VCaP (cell line): ENCODE results near the gene PTPRE.

Experiments used
- H3K27ac ChIP-seq: fragments of 450-650 bp; 2 replicates; pipeline ENCODE4 v1.5.1; 2017
- TF ChIP-seq, protein P1 (sequence below): fragments of 450-650 bp; conservative IDR thresholded peaks from 2 replicates; pipeline ENCODE4 v1.5.1; 2017; ENCODE audit warnings: mild to moderate bottlenecking, moderate library complexity

Gene PTPRE

DNA sequence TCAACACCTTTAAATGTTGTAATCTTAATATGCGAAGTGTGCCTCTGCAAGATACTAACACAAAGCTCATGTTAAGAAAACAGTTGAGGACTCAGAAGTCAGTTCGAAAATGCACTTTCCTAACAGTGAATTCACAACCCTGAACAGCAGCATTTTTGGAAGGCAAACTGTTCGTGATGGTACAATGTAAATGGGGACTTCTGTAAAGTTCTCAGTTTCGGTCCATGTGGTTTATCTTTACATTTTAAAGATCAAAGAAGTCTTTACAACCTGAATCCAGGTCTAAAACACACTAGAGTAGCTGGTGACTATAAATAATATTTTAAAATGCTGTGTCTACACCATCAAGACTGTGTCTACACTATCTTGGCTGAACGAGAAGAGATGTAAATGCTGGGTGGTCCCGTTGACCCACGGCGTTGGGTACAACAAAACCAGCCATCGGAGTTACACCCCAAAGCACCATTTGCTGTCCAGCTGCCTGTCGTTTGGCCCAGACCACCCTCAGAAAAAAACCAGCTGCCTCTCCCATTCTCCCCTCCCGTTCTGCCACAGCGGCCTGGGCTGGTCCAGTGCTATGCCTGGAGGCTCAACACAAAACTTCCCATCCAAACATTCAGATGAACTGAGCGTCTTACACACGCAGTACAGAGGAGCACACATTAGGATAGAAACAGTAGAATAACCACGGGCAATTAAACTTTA lies 176.4 kb downstream of the PTPRE start:
- no peak overlapping the region for H3K27ac ChIP-seq
- TF ChIP-seq, protein P1, sequence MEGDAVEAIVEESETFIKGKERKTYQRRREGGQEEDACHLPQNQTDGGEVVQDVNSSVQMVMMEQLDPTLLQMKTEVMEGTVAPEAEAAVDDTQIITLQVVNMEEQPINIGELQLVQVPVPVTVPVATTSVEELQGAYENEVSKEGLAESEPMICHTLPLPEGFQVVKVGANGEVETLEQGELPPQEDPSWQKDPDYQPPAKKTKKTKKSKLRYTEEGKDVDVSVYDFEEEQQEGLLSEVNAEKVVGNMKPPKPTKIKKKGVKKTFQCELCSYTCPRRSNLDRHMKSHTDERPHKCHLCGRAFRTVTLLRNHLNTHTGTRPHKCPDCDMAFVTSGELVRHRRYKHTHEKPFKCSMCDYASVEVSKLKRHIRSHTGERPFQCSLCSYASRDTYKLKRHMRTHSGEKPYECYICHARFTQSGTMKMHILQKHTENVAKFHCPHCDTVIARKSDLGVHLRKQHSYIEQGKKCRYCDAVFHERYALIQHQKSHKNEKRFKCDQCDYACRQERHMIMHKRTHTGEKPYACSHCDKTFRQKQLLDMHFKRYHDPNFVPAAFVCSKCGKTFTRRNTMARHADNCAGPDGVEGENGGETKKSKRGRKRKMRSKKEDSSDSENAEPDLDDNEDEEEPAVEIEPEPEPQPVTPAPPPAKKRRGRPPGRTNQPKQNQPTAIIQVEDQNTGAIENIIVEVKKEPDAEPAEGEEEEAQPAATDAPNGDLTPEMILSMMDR, result no peak

DNA sequence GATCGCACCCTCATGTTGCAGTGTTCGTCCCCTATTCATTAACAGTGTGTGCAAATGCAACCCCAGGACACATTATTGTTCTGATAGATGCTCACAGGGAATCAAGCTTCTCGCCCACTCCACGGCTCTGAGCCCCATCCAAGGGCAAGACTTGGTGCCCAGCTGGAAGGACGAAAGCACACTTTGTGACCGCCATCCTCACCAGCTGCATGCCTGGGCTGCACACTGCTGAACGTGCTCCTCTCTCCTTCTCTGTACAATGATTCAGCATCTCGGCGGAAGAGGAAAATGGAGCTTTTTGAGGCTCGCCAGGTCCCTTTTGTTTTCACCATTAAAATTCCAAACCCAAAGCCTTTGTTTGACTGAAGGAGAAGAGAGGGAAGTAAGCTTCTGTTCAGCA lies 177.5 kb downstream of the PTPRE start:
- H3K27ac ChIP-seq, result no peak overlapping the region
- TF ChIP-seq, protein P1, result no peak

DNA sequence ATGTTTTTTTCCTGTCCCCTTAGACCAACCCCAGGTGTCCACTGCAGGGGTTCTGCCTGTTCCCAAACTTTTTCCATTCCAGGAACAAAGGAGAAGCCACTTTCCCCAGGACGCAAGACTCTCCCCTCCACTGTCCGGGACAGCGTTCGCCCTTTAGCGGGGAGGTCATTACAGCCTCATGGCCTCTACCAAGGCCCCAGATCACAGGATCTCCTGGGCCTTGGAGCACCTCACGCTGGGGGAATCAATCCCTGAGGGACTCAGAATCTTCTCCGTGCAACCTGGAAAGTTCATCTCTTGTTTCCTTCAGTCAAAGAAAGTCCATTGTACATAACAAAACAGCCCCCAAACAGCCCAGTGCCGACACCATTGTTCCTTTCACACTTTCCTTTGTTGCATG lies 178.1 kb downstream of the PTPRE start:
- TF ChIP-seq, protein P1, result no peak
- no peak overlapping the region for H3K27ac ChIP-seq

DNA sequence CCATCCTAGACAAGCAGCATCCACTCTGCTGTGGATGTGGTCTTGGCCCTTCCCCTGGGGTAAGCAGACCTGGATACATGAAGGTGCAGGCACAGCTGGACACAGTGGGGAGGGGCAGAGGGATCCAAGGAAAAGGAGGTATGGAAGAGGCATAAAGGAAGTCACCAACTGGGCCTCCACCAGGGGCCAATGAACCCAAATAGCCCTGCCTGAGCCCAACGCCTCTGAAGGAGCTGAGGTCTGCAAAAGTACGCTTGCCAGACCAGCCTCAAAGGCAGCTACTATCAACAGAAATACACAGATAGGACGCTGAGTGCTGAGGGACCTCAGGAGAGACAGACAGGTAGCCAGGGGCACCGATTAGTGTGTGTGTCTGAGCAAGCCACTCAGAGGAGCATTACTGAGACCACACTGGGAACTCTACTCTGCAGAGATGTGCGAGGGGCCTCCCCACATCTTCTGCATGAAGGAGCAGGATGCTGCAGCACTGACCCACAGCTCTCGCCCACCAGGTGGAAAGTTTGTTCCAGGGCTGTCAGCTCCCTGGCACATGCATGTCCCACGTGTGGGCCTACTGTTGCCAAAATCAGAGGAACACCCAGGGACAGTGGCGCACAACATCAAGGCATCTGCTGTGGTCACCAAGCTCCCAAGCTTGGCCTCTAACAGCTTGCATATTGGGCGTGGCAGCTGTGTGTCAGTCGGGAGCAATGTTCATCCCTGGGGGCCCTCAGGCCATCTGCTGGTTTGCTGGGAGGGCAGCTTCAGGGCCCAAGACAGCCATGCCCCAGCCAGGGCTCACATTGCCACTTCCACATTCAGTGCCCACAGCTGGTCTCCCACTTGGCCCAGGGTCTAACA lies 179.3 kb downstream of the PTPRE start:
- no peak overlapping the region for H3K27ac ChIP-seq
- TF ChIP-seq, protein P1, result no peak

DNA sequence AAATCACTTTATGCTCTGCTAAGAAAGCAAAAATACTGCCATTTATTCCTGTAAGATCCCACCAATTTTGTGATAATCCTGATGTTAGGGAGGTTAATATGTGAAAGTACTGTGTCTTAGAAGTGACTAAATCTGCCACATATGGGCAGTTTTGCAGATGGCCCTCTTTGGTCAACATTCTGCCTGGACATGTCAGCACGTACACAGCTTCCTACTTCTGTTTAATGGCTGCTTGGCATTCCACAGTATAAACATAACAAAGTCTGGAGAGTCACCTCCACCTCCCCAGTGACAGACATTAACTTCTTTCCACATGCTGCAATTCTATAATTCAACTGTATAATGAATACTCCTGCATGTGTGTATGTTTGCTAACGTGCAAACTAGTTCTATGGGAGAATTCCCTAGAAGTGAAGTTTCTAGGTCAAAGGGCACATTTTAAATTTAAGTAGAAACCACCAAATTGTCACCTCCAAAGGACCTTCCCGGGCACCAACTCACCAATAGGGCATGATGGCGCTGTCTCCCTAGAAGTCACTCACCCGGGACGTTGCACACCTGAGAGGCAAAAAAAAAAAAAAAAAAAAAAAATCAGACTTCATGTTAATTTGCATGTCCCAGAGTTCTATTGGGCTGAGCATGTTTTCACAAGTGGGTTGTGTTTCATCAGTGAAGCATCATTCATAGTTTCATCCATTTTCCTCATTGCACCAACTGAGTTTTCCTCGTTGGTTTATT lies 180.4 kb downstream of the PTPRE start:
- TF ChIP-seq, protein P1, result no peak

DNA sequence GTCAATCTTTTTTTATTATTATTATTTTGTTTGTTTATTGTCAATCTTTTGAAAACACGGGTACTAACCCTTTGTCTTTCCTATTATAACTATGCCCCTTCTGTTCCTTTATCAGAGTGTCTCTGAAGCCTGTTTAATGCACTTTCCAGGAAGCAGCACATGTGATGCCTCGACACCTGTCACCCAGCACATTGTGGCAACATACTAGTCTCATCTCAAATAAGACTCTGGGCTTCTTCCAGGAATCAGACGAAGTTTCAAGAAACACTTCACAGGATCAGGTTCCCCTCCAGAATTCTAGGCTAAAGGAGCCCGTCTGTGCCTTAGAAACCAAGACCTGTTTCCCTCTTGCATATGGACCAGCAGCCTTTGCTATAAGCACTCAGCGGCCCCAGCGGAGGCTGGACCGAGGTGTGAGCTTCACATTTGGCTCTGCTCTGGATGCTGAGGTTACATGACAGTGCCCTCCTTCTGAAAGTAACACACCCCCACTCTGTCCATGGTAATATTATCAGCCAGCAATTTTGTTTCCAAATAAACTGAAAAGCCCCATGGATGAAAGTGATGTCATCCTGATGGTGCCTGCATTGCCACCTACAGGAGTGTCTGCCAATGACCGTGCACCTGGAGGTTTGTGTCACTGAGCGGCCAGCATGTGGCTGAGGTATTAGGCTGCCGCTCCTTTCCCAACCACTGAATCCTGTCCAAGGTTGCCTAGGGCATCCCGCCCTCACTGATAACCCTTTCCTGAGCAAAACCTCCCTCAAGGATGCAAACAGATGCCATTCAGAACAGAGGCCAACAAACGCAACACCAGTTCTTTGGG lies 181.2 kb downstream of the PTPRE start:
- TF ChIP-seq, protein P1, result no peak; the same call in 1 of the 2 replicates
- no peak overlapping the region for H3K27ac ChIP-seq

More for the DNA sequence above, 180.4 kb downstream of the PTPRE start:
- no peak overlapping the region for H3K27ac ChIP-seq
